Skin of body (tissue), 2 donors: Measurements from ENCODE around the gene LTBP2. TPM values are rescaled to one million over a fixed set of nuclear protein-coding genes. Genes with fewer than 3 reads are reported as not detected.

Experiments used
- DNase-seq: peaks from one replicate; lab custom pipeline; 2025; lab: John Stamatoyannopoulos, UW
- total RNA-seq: library from RNA; depleted of rRNA; stranded (reverse); fragments of >200 nt; gene quantifications from one replicate; pipeline ENCODE4 v1.2.3, GENCODE V29; 2014

LTBP2 gene
- total RNA-seq, 1 donor from 2014 or later = 18.8 TPM

GRCh38 chr14:74573421-74574089, 38.5 kb downstream of the LTBP2 start:
- DNase-seq = no peak

- DNase-seq = no peak
These were observed 39.2 kb downstream of the LTBP2 start for GRCh38 chr14:74572726-74573301.

- DNase-seq = peak; percentile 36
These were observed 39.9 kb downstream of the LTBP2 start for GRCh38 chr14:74571901-74572725.

GRCh38 chr14:74571441-74571841, 40.6 kb downstream of the LTBP2 start:
- no peak for DNase-seq

- no peak for DNase-seq
These were observed 41.3 kb downstream of the LTBP2 start for GRCh38 chr14:74570696-74571095.

- no peak for DNase-seq
These were observed 42.0 kb downstream of the LTBP2 start for GRCh38 chr14:74569806-74570591.

GRCh38 chr14:74569387-74569786, 42.6 kb downstream of the LTBP2 start:
- DNase-seq = no peak

- DNase-seq = no peak
These were observed 43.1 kb downstream of the LTBP2 start for GRCh38 chr14:74568911-74569310.

- DNase-seq = no peak
These were observed 43.7 kb downstream of the LTBP2 start for GRCh38 chr14:74568380-74568649.

GRCh38 chr14:74567646-74568379, 44.2 kb downstream of the LTBP2 start:
- DNase-seq = no peak

GRCh38 chr14:74567219-74567618, 44.8 kb downstream of the LTBP2 start:
- no peak for DNase-seq

GRCh38 chr14:74566174-74567141, 45.6 kb downstream of the LTBP2 start:
- DNase-seq = peak; percentile 8

- peak; percentile 41 for DNase-seq
These were observed 48.4 kb downstream of the LTBP2 start for GRCh38 chr14:74563586-74564159.

- peak; percentile 41 for DNase-seq
These were observed 48.8 kb downstream of the LTBP2 start for GRCh38 chr14:74563233-74563585.

- DNase-seq = no peak
These were observed 49.4 kb downstream of the LTBP2 start for GRCh38 chr14:74562515-74563232.

GRCh38 chr14:74558655-74559054, 53.4 kb downstream of the LTBP2 start:
- DNase-seq = no peak

- no peak for DNase-seq
These were observed 54.3 kb downstream of the LTBP2 start for GRCh38 chr14:74557691-74558090.

- DNase-seq = no peak
These were observed 56.5 kb downstream of the LTBP2 start for GRCh38 chr14:74555476-74556050.
